Transverse colon (tissue), 4 donors: ENCODE data around the gene NEK10. TPM values are rescaled to one million over a fixed set of nuclear protein-coding genes. Genes with fewer than 3 reads are reported as not detected.

Source experiments
- DNase-seq: peaks from one replicate; pipeline ENCODE4 v3.0.0-alpha.2; 2019
- H3K27ac ChIP-seq, 4 donors: fragments of 200-600 bp; sonication (generic); 2 replicates each; pipeline ENCODE4 v1.5.1; 2016 to 2018; ENCODE audit warnings: inconsistent platforms in 4 of 4
- H3K27me3 ChIP-seq: fragments of 200-600 bp; sonication (generic); 2 replicates; pipeline ENCODE4 v1.5.1; 2017; ENCODE audit warnings: inconsistent platforms
- H3K36me3 ChIP-seq, 4 donors: fragments of 200-600 bp; sonication (generic); 2 replicates each; pipeline ENCODE4 v1.5.1; 2017 to 2019; ENCODE audit warnings: inconsistent platforms in 4 of 4
- H3K4me1 ChIP-seq, 4 donors: fragments of 200-600 bp; sonication (generic); 2 replicates each; pipeline ENCODE4 v1.5.1; 2017 to 2020; ENCODE audit warnings: inconsistent platforms in 4 of 4
- H3K4me3 ChIP-seq, 4 donors: fragments of 200-600 bp; sonication (generic); 1 replicate in 1 of 4; 2 replicates in 3 of 4; pipeline versions ENCODE4 v1.5.1 to v1.6.1; 2017 to 2019; ENCODE audit warnings: inconsistent platforms in 4 of 4
- H3K9me3 ChIP-seq, 2 donors: fragments of 200-600 bp; sonication (generic); 2 replicates each; pipeline ENCODE4 v1.5.1; 2017 to 2019; ENCODE audit warnings: inconsistent platforms in 2 of 2
- CTCF ChIP-seq, 5 experiments: fragments of 200-600 bp in 3 of 5; fragments of 450-650 bp in 2 of 5; sonication (generic) in 3 of 5; IDR thresholded peaks; 1 replicate in 2 of 5; 2 replicates in 3 of 5; pipeline ENCODE4 v1.5.1; 2016 to 2017; ENCODE audit warnings: antibody characterized with exemption in 5 of 5, inconsistent platforms in 3 of 5, mild to moderate bottlenecking in 2 of 5, moderate library complexity in 1 of 5
- EP300 ChIP-seq: sonication (generic); formaldehyde crosslinking; IDR thresholded peaks from one replicate; pipeline ENCODE4 v1.6.1; 2017; ENCODE audit warnings: antibody characterized with exemption, low read depth
- POLR2A ChIP-seq: fragments of 450-650 bp; IDR thresholded peaks from one replicate; pipeline ENCODE4 v1.6.1; 2016; ENCODE audit warnings: antibody characterized with exemption, mild to moderate bottlenecking, moderate library complexity
- POLR2AphosphoS5 ChIP-seq, 3 donors: sonication (generic); formaldehyde crosslinking; IDR thresholded peaks; one replicate each; pipeline ENCODE4 v1.6.1; 2016; ENCODE audit warnings: antibody characterized with exemption in 3 of 3
- WGBS, 2 donors: methylation state at CpG; one replicate each; pipeline ENCODE4 v1.1.5; 2018; ENCODE audit warnings: low coverage in 1 of 2; 5-methylcytosine and 5-hydroxymethylcytosine counted together
- in situ Hi-C, 4 donors: fragments of 200-750 bp; cut with MboI; loops; one replicate each; pipeline versions ENCODE4 v1.15.0 to v1.15.1; 2017; ENCODE audit warnings: low sequenced_read_pairs in 3 of 4, low pct_ligation_motif_present in 1 of 4, low pct_unique_long_range_greater_than_20kb in 1 of 4
- intact Hi-C: fragments of 100-400 bp; cut with DNase I; formaldehyde crosslinking; loops from one replicate; pipeline ENCODE4 v1.15.1; 2023; ENCODE audit warnings: low total_unique reads
- total RNA-seq, 4 donors: library from RNA; depleted of rRNA; stranded (reverse); fragments of >200 nt; gene quantifications; one replicate each; pipeline ENCODE4 v1.1.0, GENCODE V29; 2016

The NEK10 gene
- total RNA-seq, 4 donors from 2014 or later: 1.1 to 3.2 (median 1.7) TPM

GRCh38 chr3:27326629-27327545 lies 42.3 kb downstream of the NEK10 start:
- intact Hi-C loops: no loop called here
- Histone ChIP-seq H3K36me3 (no peaks in the 10 kb centered on the region), H3K4me1 (peaks cover 0 to 7% (median 5%) of the 10 kb centered on the region in 4 donors), H3K27ac (peak overlapping the region; percentile 28 to 78 (median 72)), H3K9me3 (no peaks in the 10 kb centered on the region), H3K4me3 (no peak overlapping the region), H3K27me3 (no peaks in the 10 kb centered on the region)
- TF ChIP-seq POLR2A: no peak
- TF ChIP-seq EP300: no peak
- peak; percentile 9 to 58 (median 51) for TF ChIP-seq POLR2AphosphoS5 (IDR thresholded peaks at IDR 0.05)
- 77 to 81% methylated on average over 6 to 8 of the region's 8 CpGs for WGBS, 2 donors
- DNase-seq: peak; percentile 25
- in situ Hi-C loops: no loop called here

- Histone ChIP-seq H3K27ac (peak overlapping the region; percentile 28 to 78 (median 72)), H3K9me3 (no peaks in the 10 kb centered on the region), H3K27me3 (no peaks in the 10 kb centered on the region), H3K4me1 (peaks cover 0 to 7% (median 5%) of the 10 kb centered on the region in 4 donors), H3K36me3 (no peaks in the 10 kb centered on the region), H3K4me3 (no peak overlapping the region)
- DNase-seq: no peak
- TF ChIP-seq CTCF (IDR thresholded peaks at IDR 0.05): no peak
- no peak for TF ChIP-seq POLR2A
- no peak for TF ChIP-seq POLR2AphosphoS5 (IDR thresholded peaks at IDR 0.05)
- no peak for TF ChIP-seq EP300
- 62 to 88% methylated on average over 1 of the region's 1 CpG for WGBS, 2 donors
- intact Hi-C loops (no loop called here), in situ Hi-C loops (no loop called here)
These were observed 43.0 kb downstream of the NEK10 start for GRCh38 chr3:27326202-27326601.

- Histone ChIP-seq H3K9me3 (no peaks in the 10 kb centered on the region), H3K4me3 (no peak overlapping the region), H3K27me3 (no peaks in the 10 kb centered on the region), H3K27ac (peak overlapping the region; percentile 28 to 78 (median 72)), H3K4me1 (peaks cover 5 to 10% (median 7%) of the 10 kb centered on the region in 4 donors), H3K36me3 (no peaks in the 10 kb centered on the region)
- no peak for DNase-seq
- in situ Hi-C loops: no loop called here
- TF ChIP-seq EP300 (no peak), POLR2A (no peak), POLR2AphosphoS5 (IDR thresholded peaks at IDR 0.05) (no peak), CTCF (IDR thresholded peaks at IDR 0.05) (no peak)
- intact Hi-C loops: no loop called here
- 58% methylated on average over 1 of the region's 1 CpG; no CpG with 5 or more reads in 1 of the 2 donors for WGBS, 2 donors
These were observed 43.8 kb downstream of the NEK10 start for GRCh38 chr3:27325419-27325818.

- Histone ChIP-seq H3K9me3 (no peaks in the 10 kb centered on the region), H3K36me3 (no peaks in the 10 kb centered on the region), H3K27ac (peak overlapping the region in 1 of 4 donors; percentile 75), H3K4me1 (peaks cover 6 to 13% (median 8%) of the 10 kb centered on the region in 4 donors), H3K27me3 (no peaks in the 10 kb centered on the region), H3K4me3 (no peak overlapping the region)
- no peak for DNase-seq
- no peak for TF ChIP-seq POLR2A
- TF ChIP-seq EP300: no peak
- TF ChIP-seq POLR2AphosphoS5 (IDR thresholded peaks at IDR 0.05): no peak
- TF ChIP-seq CTCF (IDR thresholded peaks at IDR 0.05): no peak
- intact Hi-C loops: no loop called here
- 63 to 76% methylated on average over 2 of the region's 2 CpGs for WGBS, 2 donors
- in situ Hi-C loops: loop anchor here (25.0 kb wide), 3 partner anchors 363 to 1013 kb away; partner anchors contain the start of genes AZI2 (in 2 of the 4) and ZCWPW2 (in 2 of the 4)
These were observed 44.5 kb downstream of the NEK10 start for GRCh38 chr3:27324686-27325085.
